HepG2 (cell line): ENCODE results near the gene ICOS. TPM values are rescaled to one million over a fixed set of nuclear protein-coding genes. Genes with fewer than 3 reads are reported as not detected.

ENCODE experiments used
- ATAC-seq: fragments of 200-7000 bp; cut with Tn5 transposase; 3 replicates; pipeline ENCODE4 v1.9.1; 2020; ENCODE audit warnings: mild to moderate bottlenecking, moderate library complexity
- BruUV-seq: library from RNA; stranded (reverse); fragments of 400-500 nt; replicated peaks from 2 replicates; lab custom pipeline; 2021; lab: Mats Ljungman, UMichigan
- CTCF ChIA-PET: fragments of 300-600 bp; formaldehyde crosslinking; extraction: SDS; loops from one replicate; lab custom pipeline; 2021; ENCODE audit warnings: low total read pairs, inconsistent platforms, low intra/inter-chr PET ratio; lab: Yijun Ruan, JAX
- POLR2A ChIA-PET: fragments of 350-600 bp; sonication (Branson Sonifier 250); formaldehyde crosslinking; loops from one replicate; lab custom pipeline; 2020; ENCODE audit warnings: antibody characterized with exemption, inconsistent platforms; lab: Yijun Ruan, JAX
- DNase-seq: peaks from one replicate; pipeline ENCODE4 v3.0.0-alpha.2; 2015; ENCODE audit warnings: low spot score
- FAIRE-seq: peaks from 3 replicates; lab custom pipeline; 2011; peaks lifted over from hg19 to GRCh38; lab: Jason Lieb, UNC
- H2AFZ ChIP-seq: one replicate; pipeline ENCODE4 v1.6.1; 2011; ENCODE audit warnings: low read length, inconsistent platforms
- H3K27ac ChIP-seq: fragments of 300-600 bp; 3 replicates; pipeline ENCODE4 v1.8.0; 2011; ENCODE audit warnings: mixed run types, mild to moderate bottlenecking, mixed read lengths, low read length, inconsistent platforms; ENCODE audit not compliant: insufficient read depth; ENCODE audit errors: extremely low read length
- H3K27me3 ChIP-seq, 2 experiments: fragments of 200-600 bp in 1 of 2; 2 replicates in 1 of 2; 3 replicates in 1 of 2; pipeline versions ENCODE4 v1.6.0 to v1.8.0; 2011; ENCODE audit warnings: low read length in 2 of 2, mild to moderate bottlenecking in 2 of 2, moderate library complexity in 2 of 2, inconsistent platforms in 1 of 2; ENCODE audit not compliant: insufficient read depth in 2 of 2, control insufficient read depth in 1 of 2
- H3K36me3 ChIP-seq, 2 experiments: fragments of 200-600 bp in 1 of 2; replicated peaks in 1 of 2; 2 replicates in 1 of 2; 3 replicates in 1 of 2; pipeline versions ENCODE4 v1.5.1 to v1.8.0; 2011; ENCODE audit warnings: low read length in 2 of 2, inconsistent platforms in 1 of 2; ENCODE audit not compliant: insufficient read depth in 2 of 2, control insufficient read depth in 1 of 2
- H3K4me1 ChIP-seq: 2 replicates; pipeline ENCODE4 v1.5.1; 2012; ENCODE audit warnings: low read length, inconsistent platforms; ENCODE audit not compliant: insufficient read depth
- H3K4me2 ChIP-seq: 2 replicates; pipeline ENCODE4 v1.6.0; 2011; ENCODE audit warnings: low read depth, low read length, inconsistent platforms
- H3K4me3 ChIP-seq, 3 experiments: fragments of 200-600 bp in 1 of 3; sonication (generic), shearing (Covaris generic) in 1 of 3; replicated peaks in 1 of 3; 2 replicates each; pipeline ENCODE4 v1.5.1; 2011 to 2016; ENCODE audit warnings: low read length in 3 of 3, inconsistent platforms in 2 of 3, low read depth in 2 of 3, mild to moderate bottlenecking in 2 of 3, control low read depth in 1 of 3, mixed read lengths in 1 of 3; ENCODE audit not compliant: insufficient read depth in 1 of 3
- H3K79me2 ChIP-seq: one replicate; pipeline ENCODE4 v1.6.1; 2011; ENCODE audit warnings: low read length, inconsistent platforms; ENCODE audit not compliant: insufficient read depth
- H3K9ac ChIP-seq: 2 replicates; pipeline ENCODE4 v1.6.0; 2011; ENCODE audit warnings: mild to moderate bottlenecking, low read depth, low read length, inconsistent platforms; ENCODE audit not compliant: insufficient read depth
- H3K9me3 ChIP-seq: 2 replicates; pipeline ENCODE4 v1.5.1; 2012; ENCODE audit warnings: mild to moderate bottlenecking, low read length
- H4K20me1 ChIP-seq: 2 replicates; pipeline ENCODE4 v1.6.0; 2011; ENCODE audit warnings: inconsistent platforms, mild to moderate bottlenecking, low read length, moderate library complexity; ENCODE audit not compliant: insufficient read depth
- ARID5B ChIP-seq: IDR thresholded peaks from 2 replicates; pipeline ENCODE4 v1.4.0; 2020; ENCODE audit warnings: mild to moderate bottlenecking, missing genetic modification reagents
- ARNT2 ChIP-seq: sonication (generic); formaldehyde crosslinking; IDR thresholded peaks from 2 replicates; pipeline ENCODE4 v1.8.0; 2022; ENCODE audit warnings: mild to moderate bottlenecking, low read depth, missing genetic modification reagents, moderate library complexity
- DR1 ChIP-seq: sonication (generic); formaldehyde crosslinking; IDR thresholded peaks from 2 replicates; pipeline ENCODE4 v1.8.0; 2021; ENCODE audit warnings: mild to moderate bottlenecking, missing genetic modification reagents, inconsistent platforms
- KLF12 ChIP-seq: sonication (generic); formaldehyde crosslinking; IDR thresholded peaks from 2 replicates; pipeline ENCODE4 v1.4.0; 2020; ENCODE audit warnings: missing genetic modification reagents, borderline replicate concordance
- LCORL ChIP-seq, 2 experiments: fragments of 450-650 bp in 1 of 2; sonication (generic) in 1 of 2; formaldehyde crosslinking in 1 of 2; IDR thresholded peaks; 2 replicates each; pipeline versions ENCODE4 v1.5.0 to v1.6.1; 2017 to 2020; ENCODE audit warnings: antibody characterized with exemption in 1 of 2, missing genetic modification reagents in 1 of 2
- NR2F2 ChIP-seq: IDR thresholded peaks from 2 replicates; pipeline ENCODE4 v1.6.1; 2012; ENCODE audit warnings: low read depth, inconsistent platforms, borderline replicate concordance
- RAD51 ChIP-seq: fragments of 450-650 bp; IDR thresholded peaks from 2 replicates; pipeline ENCODE4 v1.6.1; 2016; ENCODE audit warnings: borderline replicate concordance
- RCOR2 ChIP-seq: IDR thresholded peaks from 2 replicates; pipeline ENCODE4 v1.6.1; 2016; ENCODE audit warnings: missing biosample characterization, missing genetic modification reagents
- TSC22D2 ChIP-seq: sonication (generic); formaldehyde crosslinking; IDR thresholded peaks from 2 replicates; pipeline ENCODE4 v1.5.1; 2020; ENCODE audit warnings: missing genetic modification reagents, mild to moderate bottlenecking, borderline replicate concordance
- ZBTB38 ChIP-seq: sonication (generic); formaldehyde crosslinking; IDR thresholded peaks from 2 replicates; pipeline ENCODE4 v1.5.1; 2020; ENCODE audit warnings: mild to moderate bottlenecking, missing genetic modification reagents
- ZNF280B ChIP-seq: sonication (generic); formaldehyde crosslinking; IDR thresholded peaks from 2 replicates; pipeline ENCODE4 v1.5.0; 2020; ENCODE audit warnings: missing genetic modification reagents, mild to moderate bottlenecking, borderline replicate concordance
- ZNF282 ChIP-seq: fragments of 450-650 bp; IDR thresholded peaks from 2 replicates; pipeline ENCODE4 v1.6.1; 2018; ENCODE audit not compliant: partially characterized antibody
- ZNF333 ChIP-seq: sonication (generic); formaldehyde crosslinking; IDR thresholded peaks from 2 replicates; pipeline ENCODE4 v1.4.0; 2020; ENCODE audit warnings: mild to moderate bottlenecking, missing genetic modification reagents, borderline replicate concordance
- ZNF768 ChIP-seq: sonication (generic); formaldehyde crosslinking; IDR thresholded peaks from 2 replicates; pipeline ENCODE4 v1.4.0; 2020; ENCODE audit warnings: missing genetic modification reagents
- ZNF816 ChIP-seq: sonication (generic); formaldehyde crosslinking; IDR thresholded peaks from 2 replicates; pipeline ENCODE4 v1.8.0; 2022; ENCODE audit warnings: missing genetic modification reagents, mild to moderate bottlenecking, borderline replicate concordance
- ZNF879 ChIP-seq: sonication (generic); formaldehyde crosslinking; IDR thresholded peaks from 2 replicates; pipeline ENCODE4 v1.8.1; 2023; ENCODE audit warnings: missing genetic modification reagents
- WGBS: methylation state at CpG from one replicate; pipeline ENCODE4 v1.1.6; 2017; ENCODE audit warnings: low lambda C conversion rate; 5-methylcytosine and 5-hydroxymethylcytosine counted together
- in situ Hi-C: cut with HindIII; loops from 2 replicates; pipeline ENCODE4 v1.10.0; 2017; ENCODE audit warnings: low pct_unique_long_range_greater_than_20kb; ENCODE audit not compliant: extremely low pct_ligation_motif_present
- intact Hi-C: fragments of 100-400 bp; cut with micrococcal nuclease; formaldehyde crosslinking; loops from one replicate; pipeline ENCODE4 v1.10.0; 2022; ENCODE audit not compliant: unreplicated experiment
- polyA plus RNA-seq, 8 experiments: library from polyadenylated mRNA; depleted of rRNA in 3 of 8; stranded (reverse) in 7 of 8; unstranded in 1 of 8; fragments of >200 nt; fragmentation: Illumina TruSeq in 4 of 8; extraction: Trizol in 4 of 8; gene quantifications; 2 replicates each; pipeline versions ENCODE4 v1.2.1 to v1.2.3, GENCODE V29; 2011 to 2016; ENCODE audit warnings: low read depth in 4 of 8, missing spikeins in 1 of 8, mixed read lengths in 1 of 8; ENCODE audit not compliant: insufficient read depth in 1 of 8
- total RNA-seq, 5 experiments: library from RNA; depleted of rRNA; stranded (reverse); fragments of >200 nt; fragmentation: Illumina TruSeq; extraction: Trizol; gene quantifications; 2 replicates each; pipeline ENCODE4 v1.2.3, GENCODE V29; 2016; ENCODE audit warnings: low read depth in 1 of 5
- TF ChIP-seq, protein P1 (sequence below): sonication (generic); formaldehyde crosslinking; IDR thresholded peaks from 2 replicates; pipeline ENCODE4 v1.4.0; 2020; ENCODE audit warnings: mild to moderate bottlenecking, missing genetic modification reagents

ICOS gene
- total and polyA plus RNA-seq, 2 of the 13 experiments (the other 11 are each of a cell fraction or from before 2014, with no cell fraction given) = not detected

DNA sequence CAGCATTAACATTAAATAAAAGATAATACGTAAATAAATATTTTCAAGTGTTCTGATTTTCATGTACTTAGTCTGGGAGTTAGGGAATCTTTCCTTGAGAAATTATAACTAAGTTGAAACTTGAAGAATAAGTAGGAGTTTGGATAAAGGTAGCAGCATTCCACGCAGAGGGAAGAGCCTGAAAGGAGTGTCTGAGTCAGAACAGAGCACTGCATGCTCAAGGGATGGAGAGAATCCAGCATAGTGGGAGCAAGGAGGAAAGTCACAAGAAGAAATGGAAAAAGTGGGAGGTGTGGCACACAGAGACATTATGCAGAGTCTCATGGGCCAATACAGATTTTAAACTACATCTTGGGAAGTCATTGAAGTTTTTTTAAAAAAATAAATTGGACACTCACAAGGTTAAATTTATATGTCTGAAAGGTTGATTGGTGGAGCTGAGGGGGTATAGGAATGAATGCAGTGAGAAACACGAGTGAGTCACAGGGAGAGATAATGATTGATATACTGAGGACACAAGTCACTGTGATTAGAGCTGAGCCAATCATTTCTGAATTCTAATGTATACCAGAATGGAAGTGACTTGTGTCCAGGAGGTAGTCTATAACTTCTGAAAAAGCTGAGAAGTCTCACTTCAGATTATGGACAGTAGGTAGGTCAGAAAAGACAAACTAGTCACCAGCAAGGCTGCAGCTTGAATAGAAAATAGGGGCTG is 66.9 kb downstream of the ICOS start (continued):
- no peak for TF ChIP-seq LCORL (IDR thresholded peaks at IDR 0.05)
- no peak for TF ChIP-seq LCORL (CRISPR knock-in tag; IDR thresholded peaks at IDR 0.05)

DNA sequence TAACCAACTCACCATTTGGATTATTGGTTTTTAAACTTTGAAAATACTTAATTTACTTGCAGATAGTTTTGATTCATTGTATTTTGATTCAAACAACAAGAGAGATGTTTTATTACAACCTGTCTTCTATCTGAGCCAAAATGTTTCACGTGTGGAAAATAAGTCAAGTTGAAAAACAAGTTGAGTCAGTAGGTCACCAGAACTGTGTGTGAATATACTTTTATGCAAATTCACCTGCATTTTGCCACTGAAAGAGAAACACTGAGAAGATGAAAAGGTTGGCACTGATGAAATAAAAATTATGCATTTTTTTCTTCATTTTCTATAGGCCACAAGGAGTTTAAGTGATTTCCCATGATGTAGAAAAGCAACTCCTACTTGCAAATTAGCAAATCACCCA is 68.3 kb downstream of the ICOS start:
- DNase-seq = no peak
- ATAC-seq = no peak
- intact Hi-C loops (no loop called here), in situ Hi-C loops (no loop called here)
- ChIA-PET CTCF (no interaction called here), POLR2A (no interaction called here)
- BruUV-seq = no TSS peak
- no peak for FAIRE-seq
- no peaks in the 10 kb centered on the region for H3K9me3 ChIP-seq
- no peak overlapping the region for H2AFZ ChIP-seq
- no peaks in the 10 kb centered on the region for H3K36me3 ChIP-seq
- TF ChIP-seq ARID5B (no peak), ZNF333 (no peak), ARNT2 (no peak), RAD51 (no peak), NR2F2 (no peak), TSC22D2 (CRISPR knock-in tag) (no peak), ZNF816 (CRISPR knock-in tag) (no peak), ZBTB38 (CRISPR knock-in tag) (no peak), ZNF280B (CRISPR knock-in tag) (no peak), RCOR2 (CRISPR knock-in tag) (no peak), ZNF768 (CRISPR knock-in tag) (no peak), KLF12 (CRISPR knock-in tag) (no peak), DR1 (CRISPR knock-in tag) (no peak), ZNF282 (no peak), ZNF879 (CRISPR knock-in tag) (no peak)
- TF ChIP-seq, protein P1, sequence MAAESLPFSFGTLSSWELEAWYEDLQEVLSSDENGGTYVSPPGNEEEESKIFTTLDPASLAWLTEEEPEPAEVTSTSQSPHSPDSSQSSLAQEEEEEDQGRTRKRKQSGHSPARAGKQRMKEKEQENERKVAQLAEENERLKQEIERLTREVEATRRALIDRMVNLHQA (CRISPR knock-in tag) = no peak
- no peak overlapping the region for H3K27ac ChIP-seq
- H3K4me2 ChIP-seq = no peak overlapping the region
- no peaks in the 10 kb centered on the region for H4K20me1 ChIP-seq
- no peak overlapping the region for H3K4me3 ChIP-seq
- no peaks in the 10 kb centered on the region for H3K79me2 ChIP-seq
- WGBS = 0% methylated on average over 1 of the region's 1 CpG
- H3K4me1 ChIP-seq = no peaks in the 10 kb centered on the region
- H3K27me3 ChIP-seq = no peaks in the 10 kb centered on the region; a peak in 1 of 5 replicates
- H3K9ac ChIP-seq = no peak overlapping the region
